K562 (cell line): ENCODE results near the gene NIN. TPM values are rescaled to one million over a fixed set of nuclear protein-coding genes. Genes with fewer than 3 reads are reported as not detected.

Source experiments
- ATAC-seq: fragments of 200-7000 bp; cut with Tn5 transposase; 3 replicates; pipeline ENCODE4 v1.9.1; 2020; ENCODE audit warnings: moderate library complexity
- BruUV-seq: library from RNA; stranded (reverse); fragments of 400-500 nt; replicated peaks from 2 replicates; lab custom pipeline; 2021; lab: Mats Ljungman, UMichigan
- CTCF ChIA-PET: fragments of 300-600 bp; formaldehyde crosslinking; extraction: SDS; loops from one replicate; lab custom pipeline; 2021; ENCODE audit warnings: low intra/inter-chr PET ratio; lab: Yijun Ruan, JAX
- POLR2A ChIA-PET: fragments of 300-600, 350-650 bp; sonication (Branson Sonifier 250); formaldehyde crosslinking; extraction: SDS; loops from one replicate; lab custom pipeline; 2021; ENCODE audit warnings: antibody characterized with exemption, inconsistent platforms; lab: Yijun Ruan, JAX
- DNase-seq, 4 experiments: peaks; one replicate each; pipeline versions ENCODE4 v3.0.0 to v3.0.0-alpha.2; 2011 to 2018; ENCODE audit warnings: low spot score in 3 of 4, mixed read lengths in 3 of 4; ENCODE audit errors: extremely low read depth in 1 of 4
- FAIRE-seq: peaks from 2 replicates; lab custom pipeline; 2011; peaks lifted over from hg19 to GRCh38; lab: Jason Lieb, UNC
- H2AFZ ChIP-seq: 2 replicates; pipeline ENCODE4 v1.6.0; 2011; ENCODE audit warnings: low read depth, low read length, control low read depth, inconsistent platforms
- H3K27ac ChIP-seq: fragments of 200-600 bp; 3 replicates; pipeline ENCODE4 v1.8.0; 2011; ENCODE audit warnings: low read depth, mild to moderate bottlenecking, control low read depth, inconsistent platforms, low read length, moderate library complexity, mixed read lengths; ENCODE audit errors: extremely low read depth
- H3K27me3 ChIP-seq, 2 experiments: fragments of 300-600 bp in 1 of 2; 2 replicates in 1 of 2; 3 replicates in 1 of 2; pipeline versions ENCODE4 v1.6.0 to v1.8.0; 2011; ENCODE audit warnings: inconsistent platforms in 2 of 2, low read length in 2 of 2, mild to moderate bottlenecking in 1 of 2, mixed read lengths in 1 of 2, moderate library complexity in 1 of 2; ENCODE audit not compliant: control insufficient read depth in 2 of 2, insufficient read depth in 2 of 2
- H3K36me3 ChIP-seq: fragments of 300-600 bp; 3 replicates; pipeline ENCODE4 v1.8.0; 2011; ENCODE audit warnings: mild to moderate bottlenecking, low read length, inconsistent platforms; ENCODE audit not compliant: control insufficient read depth, insufficient read depth
- H3K4me1 ChIP-seq, 2 experiments: fragments of 200-600 bp in 1 of 2; replicated peaks in 1 of 2; 2 replicates in 1 of 2; 3 replicates in 1 of 2; pipeline versions ENCODE4 v1.5.1 to v1.8.0; 2011; ENCODE audit warnings: inconsistent platforms in 2 of 2, low read length in 2 of 2, mild to moderate bottlenecking in 1 of 2, mixed read lengths in 1 of 2, moderate library complexity in 1 of 2; ENCODE audit not compliant: control insufficient read depth in 2 of 2, insufficient read depth in 2 of 2
- H3K4me2 ChIP-seq: 2 replicates; pipeline ENCODE4 v1.6.1; 2011; ENCODE audit warnings: low read length, control low read depth, inconsistent platforms, mixed read lengths; ENCODE audit not compliant: insufficient read depth
- H3K4me3 ChIP-seq: fragments of 200-600 bp; sonication (generic), shearing (Covaris generic); 2 replicates; pipeline ENCODE4 v1.5.1; 2016; ENCODE audit warnings: control low read depth, inconsistent platforms
- H3K79me2 ChIP-seq: fragments of 200-600 bp; 3 replicates; pipeline ENCODE4 v1.8.0; 2011; ENCODE audit warnings: low read length, inconsistent platforms; ENCODE audit not compliant: control insufficient read depth, insufficient read depth
- H3K9ac ChIP-seq, 2 experiments: 2 replicates each; pipeline versions ENCODE4 v1.6.0 to v1.6.1; 2011; ENCODE audit warnings: low read depth in 2 of 2, low read length in 2 of 2, control low read depth in 1 of 2, inconsistent platforms in 1 of 2, mild to moderate bottlenecking in 1 of 2, mixed read lengths in 1 of 2; ENCODE audit not compliant: insufficient read depth in 1 of 2
- H3K9me1 ChIP-seq: one replicate; pipeline ENCODE4 v1.6.0; 2011; ENCODE audit warnings: inconsistent platforms, mild to moderate bottlenecking, low read length, moderate library complexity; ENCODE audit not compliant: control insufficient read depth, insufficient read depth
- H3K9me3 ChIP-seq: replicated peaks from 2 replicates; pipeline ENCODE4 v1.5.1; 2011; ENCODE audit warnings: low read depth, low read length, inconsistent platforms; ENCODE audit not compliant: control insufficient read depth, insufficient read depth
- H4K20me1 ChIP-seq: replicated peaks from 2 replicates; pipeline ENCODE4 v1.6.1; 2011; ENCODE audit warnings: low read length, inconsistent platforms, mixed read lengths; ENCODE audit not compliant: control insufficient read depth, insufficient read depth
- CBX2 ChIP-seq: fragments of 200-600 bp; sonication (generic); IDR thresholded peaks from one replicate; pipeline ENCODE4 v1.6.1; 2012; ENCODE audit warnings: mild to moderate bottlenecking, low read length, inconsistent platforms; ENCODE audit not compliant: insufficient read depth, poor library complexity, severe bottlenecking
- ELF4 ChIP-seq: fragments of 450-650 bp; formaldehyde crosslinking; IDR thresholded peaks from 2 replicates; pipeline ENCODE4 v1.4.0; 2022; ENCODE audit warnings: missing genetic modification characterization
- FOXJ3 ChIP-seq: sonication (generic); formaldehyde crosslinking; IDR thresholded peaks from 2 replicates; pipeline ENCODE4 v1.4.0; 2020; ENCODE audit warnings: mild to moderate bottlenecking, missing genetic modification reagents
- HNRNPK ChIP-seq: fragments of 200-400 bp; formaldehyde crosslinking; IDR thresholded peaks from one replicate; pipeline ENCODE4 v1.6.1; 2018; ENCODE audit warnings: mild to moderate bottlenecking, low read depth, low read length; ENCODE audit not compliant: poor library complexity, severe bottlenecking
- MXI1 ChIP-seq: IDR thresholded peaks from 2 replicates; pipeline ENCODE4 v1.6.1; 2011; ENCODE audit warnings: low read depth, mild to moderate bottlenecking, improper control_type of control experiment, low read length
- PHB ChIP-seq: fragments of 250-450 bp; sonication (Bioruptor Pico); IDR thresholded peaks from 2 replicates; pipeline ENCODE4 v1.5.0; 2021
- RBM34 ChIP-seq: fragments of 200-400 bp; formaldehyde crosslinking; IDR thresholded peaks from 2 replicates; pipeline ENCODE4 v1.6.1; 2018; ENCODE audit warnings: low read length, borderline replicate concordance; ENCODE audit not compliant: insufficient read depth
- TCFL5 ChIP-seq: fragments of 250-450 bp; sonication (Bioruptor Pico); conservative IDR thresholded peaks from 2 replicates; pipeline ENCODE4 v1.6.1; 2021; ENCODE audit warnings: mild to moderate bottlenecking, moderate library complexity, matching md5 sums
- ZFP1 ChIP-seq: fragments of 450-650 bp; formaldehyde crosslinking; IDR thresholded peaks from 2 replicates; pipeline ENCODE4 v1.4.0; 2020; ENCODE audit warnings: mild to moderate bottlenecking, mixed read lengths
- ZNF586 ChIP-seq: fragments of 450-650 bp; formaldehyde crosslinking; conservative IDR thresholded peaks from 2 replicates; pipeline ENCODE4 v1.4.0; 2020; ENCODE audit warnings: mild to moderate bottlenecking, moderate library complexity
- WGBS: fragments of 100-300 bp; shearing (Covaris generic); methylation state at CpG from one replicate; pipeline ENCODE4 v1.1.6; 2016; ENCODE audit warnings: low coverage, mixed read lengths; ENCODE audit not compliant: insufficient coverage; ENCODE audit errors: missing lambda C conversion rate; 5-methylcytosine and 5-hydroxymethylcytosine counted together
- in situ Hi-C: fragments of 300-500 bp; cut with MboI; formaldehyde crosslinking; loops from 4 replicates; pipeline ENCODE4 v1.15.0; 2018; ENCODE audit warnings: inconsistent platforms, mixed read lengths
- intact Hi-C: fragments of 100-400 bp; cut with micrococcal nuclease; formaldehyde crosslinking; loops from 2 replicates; pipeline ENCODE4 v1.14.2; 2022
- polyA plus RNA-seq, 8 experiments: library from polyadenylated mRNA; depleted of rRNA in 4 of 8; stranded (reverse) in 5 of 8; unstranded in 3 of 8; fragments of >200 nt; fragmentation: Nextera tagmentation in 2 of 8; fragmentation: Illumina TruSeq in 1 of 8; extraction: Ambion mirVana in 2 of 8; extraction: Trizol in 1 of 8; gene quantifications; 2 replicates each; pipeline versions ENCODE4 v1.2.1 to v1.2.3, GENCODE V29; 2011 to 2014; ENCODE audit warnings: inconsistent platforms in 1 of 8, missing spikeins in 1 of 8
- total RNA-seq, 7 experiments: library from RNA; depleted of rRNA in 6 of 7; stranded (reverse); fragments of >200 nt in 6 of 7; fragmentation: Illumina TruSeq in 2 of 7; extraction: Trizol in 2 of 7; gene quantifications; 2 replicates each; pipeline versions ENCODE4 v1.2.1 to v1.2.3, GENCODE V29; 2011 to 2021; ENCODE audit warnings: low replicate concordance in 1 of 7
- TF ChIP-seq, protein P1 (sequence below): sonication (generic); formaldehyde crosslinking; IDR thresholded peaks from 2 replicates; pipeline ENCODE4 v1.8.0; 2022; ENCODE audit warnings: missing genetic modification reagents, mild to moderate bottlenecking, moderate library complexity, borderline replicate concordance
- TF ChIP-seq, protein P2 (sequence below): sonication (generic); formaldehyde crosslinking; IDR thresholded peaks from 2 replicates; pipeline ENCODE4 v1.8.1; 2023; ENCODE audit warnings: mild to moderate bottlenecking, missing genetic modification reagents
- TF ChIP-seq, protein P3 (sequence below): fragments of 250-450 bp; sonication (Bioruptor Pico); IDR thresholded peaks from 2 replicates; pipeline ENCODE4 v1.6.1; 2021; ENCODE audit warnings: mild to moderate bottlenecking

NIN gene
- total and polyA plus RNA-seq, 9 of the 15 experiments (the other 6 are each of a cell fraction or from before 2014, with no cell fraction given) = 0.84 to 8.4 (median 5.0) TPM

DNA sequence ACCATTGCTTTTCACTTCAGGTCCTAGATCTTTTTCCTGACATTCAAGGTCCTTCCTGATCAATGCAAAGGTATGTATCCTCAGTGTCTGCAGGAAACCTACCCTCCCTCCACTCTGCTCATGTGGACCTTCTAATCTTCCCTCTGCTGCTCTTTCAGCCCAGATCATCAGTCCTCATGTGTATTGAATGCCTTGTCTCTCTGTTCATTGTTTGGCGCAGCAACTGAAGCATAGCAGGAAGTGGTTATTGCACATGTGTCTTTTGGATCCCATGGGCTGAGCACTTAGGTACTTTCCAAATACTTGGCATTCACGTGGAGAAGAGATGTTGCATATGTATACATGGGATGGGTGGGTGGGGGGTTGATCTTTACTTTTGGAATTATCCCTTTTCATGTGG is 4.3 kb upstream of the NIN start:
- DNase-seq (no peak), FAIRE-seq (no peak), ATAC-seq (no peak)
- BruUV-seq = no TSS peak
- peaks cover 0 to 13% of the 10 kb centered on the region in 2 experiments; a peak in 3 of 5 replicates for H3K4me1 ChIP-seq
- H3K9me3 ChIP-seq = no peaks in the 10 kb centered on the region
- H3K79me2 ChIP-seq = no peaks in the 10 kb centered on the region
- intact Hi-C loops = no loop called here
- 4% methylated on average over 2 of the region's 2 CpGs for WGBS
- H3K9me1 ChIP-seq = no peaks in the 10 kb centered on the region
- no peak overlapping the region for H3K27ac ChIP-seq
- TF ChIP-seq, protein P1, sequence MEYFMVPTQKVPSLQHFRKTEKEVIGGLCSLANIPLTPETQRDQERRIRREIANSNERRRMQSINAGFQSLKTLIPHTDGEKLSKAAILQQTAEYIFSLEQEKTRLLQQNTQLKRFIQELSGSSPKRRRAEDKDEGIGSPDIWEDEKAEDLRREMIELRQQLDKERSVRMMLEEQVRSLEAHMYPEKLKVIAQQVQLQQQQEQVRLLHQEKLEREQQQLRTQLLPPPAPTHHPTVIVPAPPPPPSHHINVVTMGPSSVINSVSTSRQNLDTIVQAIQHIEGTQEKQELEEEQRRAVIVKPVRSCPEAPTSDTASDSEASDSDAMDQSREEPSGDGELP = no peak
- TF ChIP-seq ZNF586 (no peak), FOXJ3 (CRISPR knock-in tag) (no peak), CBX2 (no peak), MXI1 (no peak), HNRNPK (no peak), ELF4 (CRISPR knock-in tag) (no peak), ZFP1 (CRISPR knock-in tag) (no peak), TCFL5 (CRISPR knock-in tag) (no peak), RBM34 (no peak), PHB (CRISPR knock-in tag) (no peak)
- TF ChIP-seq, protein P2, sequence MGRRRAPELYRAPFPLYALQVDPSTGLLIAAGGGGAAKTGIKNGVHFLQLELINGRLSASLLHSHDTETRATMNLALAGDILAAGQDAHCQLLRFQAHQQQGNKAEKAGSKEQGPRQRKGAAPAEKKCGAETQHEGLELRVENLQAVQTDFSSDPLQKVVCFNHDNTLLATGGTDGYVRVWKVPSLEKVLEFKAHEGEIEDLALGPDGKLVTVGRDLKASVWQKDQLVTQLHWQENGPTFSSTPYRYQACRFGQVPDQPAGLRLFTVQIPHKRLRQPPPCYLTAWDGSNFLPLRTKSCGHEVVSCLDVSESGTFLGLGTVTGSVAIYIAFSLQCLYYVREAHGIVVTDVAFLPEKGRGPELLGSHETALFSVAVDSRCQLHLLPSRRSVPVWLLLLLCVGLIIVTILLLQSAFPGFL (CRISPR knock-in tag) = no peak
- TF ChIP-seq, protein P3, sequence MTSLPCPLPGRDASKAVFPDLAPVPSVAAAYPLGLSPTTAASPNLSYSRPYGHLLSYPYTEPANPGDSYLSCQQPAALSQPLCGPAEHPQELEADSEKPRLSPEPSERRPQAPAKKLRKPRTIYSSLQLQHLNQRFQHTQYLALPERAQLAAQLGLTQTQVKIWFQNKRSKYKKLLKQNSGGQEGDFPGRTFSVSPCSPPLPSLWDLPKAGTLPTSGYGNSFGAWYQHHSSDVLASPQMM (CRISPR knock-in tag) = no peak
- no peak overlapping the region for H3K4me3 ChIP-seq
- H4K20me1 ChIP-seq = peaks cover 5% of the 10 kb centered on the region; the same call in 1 of the 2 replicates
- no peak overlapping the region for H2AFZ ChIP-seq
- CTCF ChIA-PET = no interaction called here
- no peaks in the 10 kb centered on the region for H3K36me3 ChIP-seq
- no peak overlapping the region for H3K9ac ChIP-seq
- in situ Hi-C loops = no loop called here
- peaks cover 4 to 16% of the 10 kb centered on the region in 2 experiments; a peak in 3 of 5 replicates for H3K27me3 ChIP-seq
- POLR2A ChIA-PET = interaction anchor here (1.4 kb wide), 1 partner anchor 17 kb away, joined by 3 read pairs; no protein-coding TSS in a partner anchor
- H3K4me2 ChIP-seq = no peak overlapping the region
